GM19324 (cell line): ENCODE data around the gene RSU1.
A peak's percentile ranks its signal among the peaks of the same experiment; 100 is the strongest.

Experiments used
- ATAC-seq: cut with Tn5 transposase; IDR thresholded peaks from one replicate; pipeline ENCODE4 v1.9.1; 2021; ENCODE audit warnings: mild to moderate bottlenecking, moderate library complexity; ENCODE audit not compliant: unreplicated experiment, low FRiP score

The RSU1 gene

DNA sequence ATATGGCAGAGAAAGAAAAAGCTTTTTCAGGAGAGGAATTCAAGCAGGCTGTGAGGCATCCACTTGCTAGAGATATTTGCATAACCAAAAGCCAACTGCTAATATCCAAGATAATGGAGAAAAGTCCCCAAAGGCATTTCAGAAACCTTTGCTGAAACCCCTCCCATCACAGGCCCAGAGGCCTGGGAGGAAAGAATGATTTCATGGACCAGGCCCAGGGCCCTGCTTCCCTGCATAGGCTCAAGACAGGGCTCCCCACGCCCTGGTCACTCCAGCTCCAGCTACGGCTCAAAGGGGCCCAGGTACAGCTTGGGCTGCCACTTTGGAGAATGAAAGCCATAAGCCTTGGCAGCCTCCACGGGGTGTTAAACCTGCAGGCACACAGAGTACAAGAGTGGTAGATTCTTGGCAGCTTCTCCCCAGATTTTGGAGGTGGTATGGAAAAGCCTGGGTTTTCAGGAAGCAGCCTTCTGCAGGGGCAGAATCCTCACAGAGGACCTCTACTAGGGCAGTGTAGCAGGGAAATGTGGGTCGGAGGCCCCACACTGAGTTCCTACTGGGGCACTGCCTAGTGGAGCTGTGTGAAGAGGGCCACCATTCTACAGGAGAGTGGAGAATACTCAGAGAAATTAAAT, 5.6 kb upstream of the RSU1 start:
- no peak for ATAC-seq

DNA sequence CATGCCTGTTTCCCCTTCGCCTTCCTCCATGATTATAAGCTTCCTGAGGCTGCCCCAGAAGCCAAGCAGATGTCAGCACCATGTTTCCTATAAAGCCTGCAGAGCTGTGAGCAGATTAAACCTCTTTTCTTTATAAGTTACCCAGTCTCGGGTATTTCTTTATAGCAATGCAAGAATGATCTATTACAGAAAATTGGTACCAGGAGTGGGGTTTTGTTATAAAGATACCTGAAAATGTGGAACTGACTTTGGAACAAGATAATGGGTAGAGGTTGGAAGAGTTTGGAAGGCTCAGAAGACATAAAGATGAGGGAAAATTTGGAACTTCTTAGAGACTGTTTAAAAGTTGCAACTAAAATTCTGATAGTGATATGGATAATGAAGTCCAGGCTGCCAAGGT, 4.8 kb upstream of the RSU1 start:
- ATAC-seq: no peak

DNA sequence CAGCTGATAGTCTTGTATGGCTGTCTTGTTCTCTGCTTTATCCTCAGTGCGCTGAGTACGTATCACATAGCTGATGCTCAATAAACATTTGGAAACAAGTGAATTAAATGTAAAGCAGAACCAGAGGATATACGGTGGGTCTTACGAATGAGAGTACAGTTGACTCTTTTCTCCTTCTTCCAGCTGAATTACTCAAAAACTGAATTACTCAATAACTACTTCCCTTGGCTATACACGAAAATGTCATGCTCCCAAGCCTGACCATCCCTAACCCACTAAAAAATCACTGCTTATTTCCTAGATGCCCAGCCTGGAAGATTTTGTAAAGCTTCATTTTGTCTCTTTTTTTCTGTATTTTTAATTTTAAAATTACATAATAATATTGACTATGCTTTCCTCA, 3.2 kb upstream of the RSU1 start:
- ATAC-seq: no peak

DNA sequence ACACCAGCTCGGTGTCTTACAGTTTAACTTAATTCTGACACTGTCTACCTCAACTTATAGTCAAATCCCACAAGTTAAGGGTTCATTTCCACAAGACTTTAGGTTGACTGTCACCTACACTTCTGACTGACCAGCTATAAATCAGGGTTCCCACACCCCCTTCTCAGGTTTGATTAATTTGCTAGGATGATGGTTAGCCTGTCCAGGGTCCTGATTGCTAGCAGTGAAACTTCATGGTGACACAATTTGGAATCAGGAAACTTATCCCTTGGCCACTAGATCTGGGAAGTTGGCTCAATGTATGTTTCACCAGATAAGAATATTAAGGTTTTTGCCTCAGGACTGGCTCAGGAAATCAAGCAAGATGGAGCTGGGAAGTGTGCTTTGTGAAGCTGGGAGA, 2.8 kb upstream of the RSU1 start:
- ATAC-seq: no peak

DNA sequence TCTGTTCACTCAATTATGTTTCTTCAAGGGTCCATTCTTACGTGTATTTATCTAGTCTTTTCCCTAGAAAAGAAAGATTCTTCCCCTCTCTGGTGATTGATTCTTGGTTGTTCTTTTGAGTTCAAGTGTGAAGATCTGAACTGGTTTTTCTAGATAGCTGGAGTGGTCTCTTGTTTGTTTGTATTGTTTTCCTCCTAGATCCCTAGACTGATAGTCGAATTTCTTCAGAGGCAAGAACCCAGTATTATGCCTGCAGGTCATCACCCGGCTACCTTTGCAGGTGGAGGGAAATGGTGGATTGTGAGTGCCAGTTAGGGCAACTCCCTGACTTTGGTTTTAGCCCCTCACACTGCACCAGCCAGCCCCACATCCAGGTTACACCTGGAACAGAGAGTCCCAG, 2.2 kb upstream of the RSU1 start:
- no peak for ATAC-seq

DNA sequence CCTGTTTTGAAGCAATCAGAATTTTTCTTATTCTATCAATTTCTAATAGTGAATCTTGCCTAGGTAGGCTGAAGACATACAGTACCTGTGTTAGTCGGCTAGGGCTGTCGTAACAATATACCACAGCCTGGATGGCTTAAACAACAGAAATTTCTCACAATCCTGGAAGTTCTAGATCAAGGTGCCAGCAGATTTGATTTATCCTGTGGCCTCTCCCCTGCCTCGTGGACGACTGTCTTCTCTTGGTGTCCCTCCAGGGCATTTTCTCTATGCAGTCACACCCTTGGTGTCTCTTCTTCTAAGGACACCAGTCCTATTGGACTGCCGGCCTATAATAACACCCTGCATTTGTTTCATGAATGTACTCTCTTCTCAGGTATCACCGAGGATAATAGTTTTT, 1.8 kb upstream of the RSU1 start:
- no peak for ATAC-seq

DNA sequence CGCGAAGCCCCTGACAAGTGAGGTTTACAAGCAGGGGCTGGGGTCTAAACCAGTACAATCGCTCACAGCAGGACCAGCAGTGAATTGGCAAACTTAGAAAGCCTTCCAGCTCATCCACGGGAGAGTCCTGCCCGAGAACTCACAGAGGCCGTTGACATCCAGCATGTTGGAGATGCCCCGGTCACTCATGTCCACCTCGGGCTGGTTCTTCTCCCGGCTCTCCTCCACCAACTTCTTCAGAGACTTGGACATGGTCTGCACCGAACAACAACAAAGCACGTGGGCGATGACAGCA, 447 bp downstream of the RSU1 start:
- ATAC-seq: no peak

DNA sequence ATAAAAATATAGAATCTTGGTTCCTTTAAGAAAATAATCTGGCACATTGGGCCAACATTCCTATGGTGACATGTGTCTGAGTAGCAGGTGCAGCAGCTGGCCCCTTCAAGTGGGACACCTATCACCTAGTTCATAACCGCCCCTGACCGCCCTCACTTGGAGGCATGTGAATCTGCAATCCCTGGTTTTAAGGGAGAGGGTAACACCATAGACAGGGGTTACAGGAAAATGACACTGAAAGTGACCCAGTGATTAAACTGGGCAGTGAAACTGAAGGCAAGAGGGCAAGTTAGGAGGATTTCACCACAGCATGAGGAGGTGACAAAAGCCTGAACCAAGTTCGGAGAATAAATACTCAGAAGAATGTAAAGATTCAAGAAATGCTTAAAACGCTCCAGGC, 1.1 kb downstream of the RSU1 start:
- ATAC-seq: no peak

DNA sequence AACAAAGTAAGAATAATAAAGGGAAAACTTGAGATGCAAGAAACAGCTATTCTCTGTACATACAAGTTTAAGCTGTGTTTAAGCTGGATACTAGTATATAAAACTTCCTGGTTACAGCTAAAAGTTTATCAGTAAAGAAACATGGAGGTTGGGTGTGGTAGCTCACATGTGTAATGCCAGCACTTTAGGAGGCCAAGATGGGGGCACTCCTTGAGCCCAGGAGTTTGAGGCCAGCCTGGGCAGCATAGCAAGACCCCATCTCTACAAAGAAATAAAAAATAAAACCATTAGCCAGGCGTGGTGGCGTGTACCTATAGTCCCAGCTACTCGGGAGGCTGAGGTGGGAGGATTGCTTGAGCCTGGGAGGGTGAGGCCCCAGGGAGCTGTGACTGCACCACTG, 3.2 kb downstream of the RSU1 start:
- ATAC-seq: no peak

DNA sequence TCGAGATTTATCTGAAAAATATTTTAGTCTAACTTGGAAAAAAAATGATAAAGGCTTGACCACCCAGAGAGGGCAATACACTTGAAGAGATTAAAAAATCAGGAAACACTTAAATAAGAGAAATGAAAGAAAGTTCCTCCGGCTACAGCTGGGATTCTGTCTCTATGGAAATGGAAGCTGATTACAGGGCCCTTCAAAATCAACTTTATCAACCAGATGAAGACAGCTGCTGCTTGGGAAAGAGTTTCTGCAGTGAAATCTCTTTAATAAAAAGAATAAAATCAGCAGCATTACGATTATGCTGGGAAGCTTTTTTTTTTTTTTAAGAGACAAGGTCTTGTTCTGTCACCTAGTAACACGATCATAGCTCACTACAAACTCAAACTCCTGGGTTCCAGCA, 4.5 kb downstream of the RSU1 start:
- ATAC-seq: no peak

DNA sequence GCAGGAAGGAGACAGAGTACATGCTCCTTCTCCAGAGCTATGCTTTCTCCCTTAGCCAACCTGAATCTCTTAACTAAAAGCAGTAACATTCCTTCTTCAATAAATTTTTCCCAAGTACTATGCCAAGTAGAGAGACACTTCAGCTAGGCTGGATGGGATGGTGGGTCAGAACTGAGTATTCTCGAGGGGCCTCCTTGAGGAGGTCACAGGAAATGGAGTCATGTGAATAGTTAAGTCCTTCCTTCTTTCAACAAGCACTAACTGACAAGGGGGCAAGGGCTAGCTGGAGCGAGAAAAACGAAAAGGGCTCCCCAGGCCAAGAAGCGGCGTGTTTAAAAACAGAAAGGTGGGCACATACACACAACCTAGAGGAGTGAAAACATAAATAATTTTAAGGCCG, 5.5 kb downstream of the RSU1 start:
- ATAC-seq: no peak

DNA sequence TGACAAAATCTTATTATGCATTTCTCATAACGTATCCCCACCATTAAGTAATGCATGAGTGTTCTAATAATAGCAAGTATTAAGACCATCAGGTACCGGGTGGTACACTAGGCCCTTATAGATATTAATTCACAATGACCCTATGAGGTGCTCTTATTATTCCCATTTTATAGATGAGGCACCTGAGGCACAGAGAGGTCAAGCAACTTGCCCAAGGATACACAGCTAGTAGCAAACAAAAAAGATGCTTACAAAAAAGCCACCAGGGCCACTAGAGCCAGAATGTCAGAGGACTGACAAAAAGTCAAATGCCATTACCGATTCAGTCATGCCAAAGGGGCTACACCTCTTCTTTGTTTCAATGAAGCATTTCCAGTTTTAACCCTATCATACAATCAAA, 5.9 kb downstream of the RSU1 start:
- no peak for ATAC-seq

DNA sequence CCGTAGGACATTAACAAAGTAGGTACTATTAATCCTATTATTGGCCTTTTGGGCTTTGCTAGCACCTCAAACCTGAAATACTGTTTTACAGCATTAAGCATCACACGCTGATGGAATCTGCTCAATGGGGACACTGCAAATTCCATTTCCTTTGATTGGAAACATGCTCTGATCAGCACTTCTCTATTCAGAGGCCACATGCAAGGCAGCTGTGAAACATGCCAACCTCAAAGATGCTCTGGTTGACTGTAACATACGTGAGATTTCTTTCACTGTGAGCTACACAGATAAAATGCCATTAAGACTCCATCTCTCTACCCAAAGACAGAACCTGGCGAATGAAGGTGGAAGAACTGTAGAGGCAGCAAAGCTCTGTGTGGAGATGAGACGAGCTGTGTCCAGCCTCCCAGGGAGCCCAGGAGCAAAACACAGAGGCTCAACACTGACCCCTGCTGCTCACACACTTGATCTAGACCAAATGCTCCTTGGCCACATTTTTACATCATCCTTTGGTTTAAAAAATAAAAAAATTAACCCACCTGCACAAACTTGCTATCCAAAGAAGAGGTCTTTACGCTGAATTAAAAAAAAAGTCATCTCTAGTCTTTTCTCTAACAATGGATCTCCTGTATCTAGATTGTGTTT, 8.0 kb downstream of the RSU1 start:
- ATAC-seq: peak; percentile 71

DNA sequence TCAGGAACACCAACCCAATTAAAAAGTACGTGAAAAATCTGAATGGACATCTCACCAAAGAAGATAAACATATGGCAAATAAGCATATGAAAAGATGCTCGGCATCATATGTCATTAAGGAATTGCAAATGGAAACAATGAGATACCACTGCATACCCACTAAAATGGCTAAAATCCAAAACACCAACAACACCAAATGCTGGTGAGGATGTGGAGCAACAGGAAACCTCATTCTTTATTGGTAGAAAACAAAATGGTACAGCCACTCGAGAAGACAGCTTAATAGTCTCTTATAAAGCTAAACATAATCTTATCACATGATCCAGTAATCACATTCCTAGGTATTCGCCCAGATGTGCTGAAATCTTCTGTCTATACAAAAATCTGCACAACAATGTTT, 13.1 kb downstream of the RSU1 start:
- no peak for ATAC-seq

DNA sequence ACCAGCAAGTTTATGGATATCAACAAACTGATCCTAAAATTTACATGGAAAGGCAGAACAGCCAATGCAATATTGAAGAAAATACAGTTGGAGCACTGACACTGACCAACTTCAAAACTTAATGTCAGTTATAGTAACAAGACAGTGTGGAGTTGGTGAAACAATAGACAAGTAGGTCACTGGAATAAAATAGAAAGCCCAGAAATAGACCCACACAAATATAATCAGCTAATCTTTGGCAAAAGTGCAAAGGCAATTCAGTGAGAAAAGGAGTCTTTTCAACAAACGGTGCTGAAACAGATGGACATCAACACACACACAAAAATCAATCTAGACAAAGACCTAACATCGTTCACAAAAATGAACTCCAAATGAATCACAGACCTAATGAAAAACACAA, 13.8 kb downstream of the RSU1 start:
- ATAC-seq: no peak

DNA sequence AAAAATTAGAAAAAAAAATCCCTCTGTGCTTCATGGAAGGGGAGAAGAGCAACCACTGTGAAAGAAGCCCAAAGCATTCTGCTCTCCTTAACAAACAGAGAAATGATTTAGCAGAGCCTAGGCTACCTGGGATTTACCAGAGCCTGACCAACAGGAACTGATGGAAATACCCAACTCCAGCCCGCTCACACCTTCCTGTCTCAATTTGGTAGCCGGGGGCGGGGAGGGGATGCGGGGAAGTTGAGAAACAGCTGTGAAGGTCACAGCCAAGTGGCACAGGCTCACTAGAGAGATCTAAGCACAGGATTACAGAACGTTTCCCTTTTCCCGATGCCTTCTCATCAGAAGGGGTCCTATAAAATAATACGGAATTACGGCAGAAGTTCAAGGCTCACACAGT, 17.6 kb downstream of the RSU1 start:
- ATAC-seq: peak; percentile 59

DNA sequence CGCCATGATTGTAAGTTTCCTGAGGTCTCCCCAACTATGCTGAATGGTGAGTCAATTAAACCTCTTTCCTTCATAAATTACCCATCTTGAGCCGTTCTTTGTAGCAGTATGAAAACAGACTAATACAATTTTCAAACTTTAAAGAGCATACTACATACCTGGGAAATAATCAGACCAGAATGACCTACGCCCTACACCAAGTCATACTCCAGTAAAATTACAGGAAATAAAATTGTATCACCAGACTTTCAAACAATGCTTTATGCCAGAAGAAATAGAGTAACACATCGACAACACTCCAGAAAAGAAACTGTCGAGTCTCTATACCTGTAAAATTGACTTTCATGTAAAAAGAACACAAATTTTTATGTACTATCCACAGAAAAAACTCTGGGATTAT, 18.7 kb downstream of the RSU1 start:
- ATAC-seq: no peak

DNA sequence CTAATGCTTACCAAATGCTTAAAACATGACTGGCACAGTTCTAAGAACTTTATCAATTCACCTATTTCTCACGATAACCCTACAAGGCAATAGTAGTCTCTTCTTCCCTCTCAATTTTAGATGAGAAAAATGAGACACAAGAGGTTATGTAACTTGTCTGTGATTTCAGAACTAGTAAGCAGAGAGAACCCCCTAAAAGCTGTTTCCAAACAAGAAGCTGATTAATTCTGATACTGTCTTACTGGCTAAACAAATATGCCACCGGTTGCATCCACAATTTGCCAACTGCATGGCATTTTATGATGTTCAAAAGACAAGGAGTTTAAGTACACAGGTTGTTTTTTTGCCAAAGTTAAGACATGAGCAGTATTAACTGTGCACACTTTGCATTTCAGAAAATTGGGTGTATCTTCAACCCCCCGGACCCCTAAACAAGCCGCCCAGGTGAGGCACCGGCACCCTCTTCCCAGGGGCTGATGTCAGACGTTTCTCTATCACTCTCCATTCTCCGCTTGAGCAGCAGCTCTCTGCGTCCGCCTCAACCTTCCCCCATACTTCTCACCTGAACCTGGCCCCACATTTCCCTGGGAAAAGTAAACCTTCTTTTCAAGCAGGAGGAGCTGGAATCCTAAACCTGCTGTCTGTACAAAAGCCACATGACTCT, 21.7 kb downstream of the RSU1 start:
- no peak for ATAC-seq

DNA sequence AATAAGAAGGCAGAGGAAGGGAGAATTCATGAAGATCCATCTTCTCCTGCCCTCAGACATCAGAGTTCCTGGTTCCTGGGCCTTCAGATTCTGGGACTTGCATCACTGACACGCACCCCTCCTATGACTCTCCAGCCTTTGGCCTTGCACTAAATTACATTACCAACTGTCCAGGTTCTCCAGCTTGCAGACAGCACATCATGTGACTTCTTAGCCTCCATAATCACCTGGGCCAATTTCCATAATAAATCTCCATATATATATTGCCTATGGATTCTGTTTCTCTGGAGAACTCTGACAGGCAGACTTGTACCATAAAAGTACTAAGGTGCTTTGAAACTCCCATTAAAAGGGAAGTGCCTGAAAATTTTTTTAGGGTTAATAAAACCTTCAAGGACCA, 23.2 kb downstream of the RSU1 start:
- ATAC-seq: no peak

DNA sequence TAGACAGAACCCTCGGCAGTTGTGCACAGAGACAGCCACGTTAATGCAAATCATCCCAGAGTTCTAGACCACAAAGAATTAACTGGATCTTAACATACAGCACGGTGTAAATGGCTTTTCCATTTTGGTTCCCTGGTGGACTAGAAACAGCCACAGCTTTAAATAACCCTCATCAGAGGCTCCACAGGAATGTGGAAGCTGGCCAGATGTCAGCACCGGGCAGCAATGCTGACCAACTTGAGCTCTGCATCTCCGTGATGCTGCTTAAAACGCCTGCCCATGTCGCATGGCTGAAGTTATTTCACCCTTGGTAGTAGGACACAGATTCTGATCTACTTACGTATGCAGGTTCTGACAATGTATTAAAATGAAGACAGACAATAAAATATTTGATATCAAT, 24.5 kb downstream of the RSU1 start:
- no peak for ATAC-seq

DNA sequence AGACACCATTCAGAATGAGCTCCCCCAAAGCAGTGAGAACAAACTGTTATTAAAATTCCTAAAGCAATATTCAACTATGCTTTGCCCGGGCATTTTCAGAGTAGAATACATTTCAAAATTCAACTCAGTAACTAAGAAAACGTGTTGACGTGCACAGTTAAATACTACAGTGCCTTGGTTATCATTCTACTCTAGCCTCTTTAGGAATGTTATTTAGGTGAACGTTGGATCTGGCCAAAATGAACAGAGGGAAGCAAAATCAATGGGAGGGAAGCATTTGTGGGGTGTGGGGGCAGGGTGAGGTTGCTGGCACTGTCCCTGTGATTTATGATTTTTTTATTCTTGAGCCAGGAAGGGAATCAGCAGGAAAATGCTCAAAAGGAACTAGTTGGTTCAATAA, 27.5 kb downstream of the RSU1 start:
- no peak for ATAC-seq

DNA sequence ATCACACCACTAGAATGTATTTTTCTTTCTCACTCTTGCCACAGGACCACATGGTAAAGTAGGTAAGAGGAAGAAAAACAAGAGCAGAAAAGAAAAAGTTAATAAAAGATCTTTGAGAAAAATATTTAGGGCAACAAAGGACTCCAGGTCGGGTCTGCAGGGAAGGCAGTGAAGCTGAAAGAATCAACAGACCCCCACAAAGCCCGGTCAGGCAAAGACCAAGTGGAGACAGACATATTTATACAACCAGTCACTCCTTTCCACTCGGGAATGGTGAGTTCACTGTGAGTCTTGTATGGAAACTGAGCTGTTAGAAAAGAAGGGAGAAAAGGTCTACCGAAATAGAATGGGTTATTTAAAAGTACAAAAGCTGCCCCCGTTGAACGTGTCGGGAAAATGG, 28.0 kb downstream of the RSU1 start:
- ATAC-seq: no peak

DNA sequence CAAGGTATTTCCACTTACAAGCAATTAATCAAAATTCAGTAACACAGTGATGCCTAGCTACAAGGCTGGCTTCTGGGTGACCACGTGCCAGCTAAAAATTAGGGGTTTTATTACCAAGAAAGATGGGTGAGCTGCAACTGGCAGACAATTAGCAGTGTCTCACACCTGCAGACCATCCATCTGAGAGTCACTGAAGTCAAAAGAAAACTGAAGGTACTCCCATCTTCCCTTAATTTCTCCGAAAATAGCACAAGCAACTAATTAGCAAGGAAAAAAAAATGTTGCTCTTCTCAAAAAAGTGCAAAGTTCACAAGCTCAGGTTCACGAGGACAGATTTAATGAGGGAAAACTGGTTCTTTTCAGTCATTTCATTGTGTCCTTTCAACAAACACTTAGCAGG, 28.4 kb downstream of the RSU1 start:
- ATAC-seq: no peak
